ENCODE measurements around the gene FOXJ3.

- TF ChIP-seq CTCF (IDR thresholded peaks at IDR 0.05) (no peak), POLR2A (IDR thresholded peaks at IDR 0.05) (no peak)
These were observed 176.8 kb downstream of the FOXJ3 start for GRCh38 chr1:42158189-42158588.

Measured in uterus (tissue), 2 donors.